ENCODE data around the gene MUC15. TPM values are rescaled to one million over a fixed set of nuclear protein-coding genes. Genes with fewer than 3 reads are reported as not detected.

MUC15 gene
- total and polyA plus RNA-seq, 2 donors (not counting 3 experiments of a cell fraction or from before 2014, with no cell fraction given): not detected

DNA sequence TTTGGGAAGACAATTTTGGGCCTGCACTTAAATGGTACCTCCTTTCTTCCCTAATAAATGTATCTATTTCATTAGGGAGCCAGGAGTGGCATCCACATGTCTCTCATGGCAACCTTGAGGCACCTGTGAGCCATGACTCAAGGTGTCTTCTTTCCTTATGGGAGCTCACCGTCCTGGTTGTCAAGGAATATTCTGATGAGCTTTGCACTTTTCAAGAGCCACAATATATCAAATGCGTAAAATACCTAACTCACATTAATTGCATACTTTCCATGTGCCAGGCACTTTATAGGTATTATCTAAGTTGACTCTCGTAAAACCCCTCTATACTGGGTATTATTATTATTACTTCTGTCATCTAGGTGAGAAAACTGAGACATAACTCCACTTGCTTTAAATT is 32.5 kb downstream of the MUC15 start:
- no peaks in the 10 kb centered on the region for H3K36me3 ChIP-seq (ENCODE audit: control insufficient read depth in 2 of 2, extremely low read depth in 1 of 2, insufficient read depth in 2 of 2, low read length in 2 of 2)
- CTCF ChIA-PET: no interaction called here
- H4K20me1 ChIP-seq (replicated peaks; ENCODE audit: control insufficient read depth, extremely low read depth, insufficient read depth, low read length): no peaks in the 10 kb centered on the region
- no peak for FAIRE-seq
- no peak overlapping the region for H3K9ac ChIP-seq (replicated peaks; ENCODE audit: extremely low read depth, insufficient read depth, low read length)
- H3K9me3 ChIP-seq (replicated peaks; ENCODE audit: control insufficient read depth, insufficient read depth, low read length): no peaks in the 10 kb centered on the region
- no peak overlapping the region for H3K27ac ChIP-seq (ENCODE audit: insufficient read depth, low read depth, low read length)
- BruUV-seq (replicated peaks): no TSS peak
- no peaks in the 10 kb centered on the region for H3K9me1 ChIP-seq (replicated peaks; ENCODE audit: control insufficient read depth, extremely low read depth, insufficient read depth, low read length)
- dilution Hi-C loops (cut with MboI; ENCODE audit: extremely low pct_ligation_motif_present, low sequenced_read_pairs): no loop called here
- H3K4me3 ChIP-seq (replicated peaks in 1 of 3; ENCODE audit: insufficient read depth in 1 of 3, low read depth in 1 of 3, low read length in 3 of 3): no peak overlapping the region
- TF ChIP-seq POLR2A (IDR thresholded peaks at IDR 0.05; ENCODE audit: low read depth, low read length) (no peak), GATA2 (IDR thresholded peaks at IDR 0.05; ENCODE audit: insufficient read depth, insufficient read length, low read depth, low read length) (no peak), JUN (IDR thresholded peaks at IDR 0.05; ENCODE audit: borderline replicate concordance, insufficient read depth, insufficient read length, low read depth) (no peak), FOS (IDR thresholded peaks at IDR 0.05; ENCODE audit: borderline replicate concordance, insufficient read depth, low read length) (no peak), EZH2 (IDR thresholded peaks at IDR 0.05; ENCODE audit: borderline replicate concordance, low read depth, low read length, severe bottlenecking) (no peak), MYC (IDR thresholded peaks at IDR 0.05; ENCODE audit: low read depth, low read length) (no peak), POLR2AphosphoS5 (IDR thresholded peaks at IDR 0.05; ENCODE audit: insufficient read depth, low read depth, low read length) (no peak)
- TF ChIP-seq, protein P1, sequence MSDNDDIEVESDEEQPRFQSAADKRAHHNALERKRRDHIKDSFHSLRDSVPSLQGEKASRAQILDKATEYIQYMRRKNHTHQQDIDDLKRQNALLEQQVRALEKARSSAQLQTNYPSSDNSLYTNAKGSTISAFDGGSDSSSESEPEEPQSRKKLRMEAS (IDR thresholded peaks at IDR 0.05; ENCODE audit: insufficient read depth, insufficient read length): no peak
- TF ChIP-seq, protein P2, sequence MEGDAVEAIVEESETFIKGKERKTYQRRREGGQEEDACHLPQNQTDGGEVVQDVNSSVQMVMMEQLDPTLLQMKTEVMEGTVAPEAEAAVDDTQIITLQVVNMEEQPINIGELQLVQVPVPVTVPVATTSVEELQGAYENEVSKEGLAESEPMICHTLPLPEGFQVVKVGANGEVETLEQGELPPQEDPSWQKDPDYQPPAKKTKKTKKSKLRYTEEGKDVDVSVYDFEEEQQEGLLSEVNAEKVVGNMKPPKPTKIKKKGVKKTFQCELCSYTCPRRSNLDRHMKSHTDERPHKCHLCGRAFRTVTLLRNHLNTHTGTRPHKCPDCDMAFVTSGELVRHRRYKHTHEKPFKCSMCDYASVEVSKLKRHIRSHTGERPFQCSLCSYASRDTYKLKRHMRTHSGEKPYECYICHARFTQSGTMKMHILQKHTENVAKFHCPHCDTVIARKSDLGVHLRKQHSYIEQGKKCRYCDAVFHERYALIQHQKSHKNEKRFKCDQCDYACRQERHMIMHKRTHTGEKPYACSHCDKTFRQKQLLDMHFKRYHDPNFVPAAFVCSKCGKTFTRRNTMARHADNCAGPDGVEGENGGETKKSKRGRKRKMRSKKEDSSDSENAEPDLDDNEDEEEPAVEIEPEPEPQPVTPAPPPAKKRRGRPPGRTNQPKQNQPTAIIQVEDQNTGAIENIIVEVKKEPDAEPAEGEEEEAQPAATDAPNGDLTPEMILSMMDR (IDR thresholded peaks at IDR 0.05; ENCODE audit: extremely low read depth in 1 of 2, insufficient read depth in 1 of 2, low read depth in 1 of 2, low read length in 2 of 2): no peak
- H3K27me3 ChIP-seq (ENCODE audit: control insufficient read depth in 2 of 2, insufficient read depth in 2 of 2, low read length in 2 of 2): no peaks in the 10 kb centered on the region
- no peak for DNase-seq (ENCODE audit: low read depth, low spot score)
- H3K79me2 ChIP-seq (ENCODE audit: control insufficient read depth, insufficient read depth, low read length): no peaks in the 10 kb centered on the region
- intact Hi-C loops (cut with micrococcal nuclease): no loop called here
- H2AFZ ChIP-seq (ENCODE audit: low read depth, low read length): no peak overlapping the region
- POLR2A ChIA-PET: no interaction called here
- H3K4me2 ChIP-seq (ENCODE audit: insufficient read depth, low read length): no peak overlapping the region
- H3K4me1 ChIP-seq (ENCODE audit: control insufficient read depth, extremely low read depth, insufficient read depth, low read length): no peaks in the 10 kb centered on the region

Data from endothelial cell of umbilical vein (primary cell).